ENCODE measurements around the gene PTDSS2.

GRCh38 chr11:499201-500076 lies 49.4 kb downstream of the PTDSS2 start:
- TF ChIP-seq, protein P1, sequence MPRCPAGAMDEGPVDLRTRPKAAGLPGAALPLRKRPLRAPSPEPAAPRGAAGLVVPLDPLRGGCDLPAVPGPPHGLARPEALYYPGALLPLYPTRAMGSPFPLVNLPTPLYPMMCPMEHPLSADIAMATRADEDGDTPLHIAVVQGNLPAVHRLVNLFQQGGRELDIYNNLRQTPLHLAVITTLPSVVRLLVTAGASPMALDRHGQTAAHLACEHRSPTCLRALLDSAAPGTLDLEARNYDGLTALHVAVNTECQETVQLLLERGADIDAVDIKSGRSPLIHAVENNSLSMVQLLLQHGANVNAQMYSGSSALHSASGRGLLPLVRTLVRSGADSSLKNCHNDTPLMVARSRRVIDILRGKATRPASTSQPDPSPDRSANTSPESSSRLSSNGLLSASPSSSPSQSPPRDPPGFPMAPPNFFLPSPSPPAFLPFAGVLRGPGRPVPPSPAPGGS (IDR thresholded peaks at IDR 0.05; ENCODE audit: borderline replicate concordance, insufficient read depth, low read depth, low read length, poor library complexity, severe bottlenecking), result no peak
- TF ChIP-seq IRF5 (IDR thresholded peaks at IDR 0.05; ENCODE audit: borderline replicate concordance), result no peak
- no peak for TF ChIP-seq BCL11A (IDR thresholded peaks at IDR 0.05; ENCODE audit: low read depth, low read length)
- TF ChIP-seq, protein P2, sequence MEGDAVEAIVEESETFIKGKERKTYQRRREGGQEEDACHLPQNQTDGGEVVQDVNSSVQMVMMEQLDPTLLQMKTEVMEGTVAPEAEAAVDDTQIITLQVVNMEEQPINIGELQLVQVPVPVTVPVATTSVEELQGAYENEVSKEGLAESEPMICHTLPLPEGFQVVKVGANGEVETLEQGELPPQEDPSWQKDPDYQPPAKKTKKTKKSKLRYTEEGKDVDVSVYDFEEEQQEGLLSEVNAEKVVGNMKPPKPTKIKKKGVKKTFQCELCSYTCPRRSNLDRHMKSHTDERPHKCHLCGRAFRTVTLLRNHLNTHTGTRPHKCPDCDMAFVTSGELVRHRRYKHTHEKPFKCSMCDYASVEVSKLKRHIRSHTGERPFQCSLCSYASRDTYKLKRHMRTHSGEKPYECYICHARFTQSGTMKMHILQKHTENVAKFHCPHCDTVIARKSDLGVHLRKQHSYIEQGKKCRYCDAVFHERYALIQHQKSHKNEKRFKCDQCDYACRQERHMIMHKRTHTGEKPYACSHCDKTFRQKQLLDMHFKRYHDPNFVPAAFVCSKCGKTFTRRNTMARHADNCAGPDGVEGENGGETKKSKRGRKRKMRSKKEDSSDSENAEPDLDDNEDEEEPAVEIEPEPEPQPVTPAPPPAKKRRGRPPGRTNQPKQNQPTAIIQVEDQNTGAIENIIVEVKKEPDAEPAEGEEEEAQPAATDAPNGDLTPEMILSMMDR (IDR thresholded peaks at IDR 0.05 in 2 of 3, conservative IDR thresholded peaks at IDR 0.05 in 1 of 3; ENCODE audit: control insufficient read depth in 2 of 3, extremely low read depth in 1 of 3, insufficient read depth in 1 of 3, low read depth in 3 of 3, low read length in 3 of 3), result no peak
- no peak for TF ChIP-seq TCF7 (IDR thresholded peaks at IDR 0.05; ENCODE audit: borderline replicate concordance)
- no peak for TF ChIP-seq SMC3 (IDR thresholded peaks at IDR 0.05; ENCODE audit: borderline replicate concordance, low read length)
- TF ChIP-seq, protein P3, sequence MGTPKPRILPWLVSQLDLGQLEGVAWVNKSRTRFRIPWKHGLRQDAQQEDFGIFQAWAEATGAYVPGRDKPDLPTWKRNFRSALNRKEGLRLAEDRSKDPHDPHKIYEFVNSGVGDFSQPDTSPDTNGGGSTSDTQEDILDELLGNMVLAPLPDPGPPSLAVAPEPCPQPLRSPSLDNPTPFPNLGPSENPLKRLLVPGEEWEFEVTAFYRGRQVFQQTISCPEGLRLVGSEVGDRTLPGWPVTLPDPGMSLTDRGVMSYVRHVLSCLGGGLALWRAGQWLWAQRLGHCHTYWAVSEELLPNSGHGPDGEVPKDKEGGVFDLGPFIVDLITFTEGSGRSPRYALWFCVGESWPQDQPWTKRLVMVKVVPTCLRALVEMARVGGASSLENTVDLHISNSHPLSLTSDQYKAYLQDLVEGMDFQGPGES (IDR thresholded peaks at IDR 0.05), result no peak
- no peak for TF ChIP-seq TAF1 (IDR thresholded peaks at IDR 0.05; ENCODE audit: borderline replicate concordance, low read depth, low read length)
- no peak for TF ChIP-seq CBFB (IDR thresholded peaks at IDR 0.05; ENCODE audit: low read depth)
- TF ChIP-seq JUND (IDR thresholded peaks at IDR 0.05; ENCODE audit: low read depth, low read length), result no peak
- TF ChIP-seq ELK1 (IDR thresholded peaks at IDR 0.05; ENCODE audit: low read depth, low read length), result no peak

Data from GM12878 (cell line).